Ramos (cell line): ENCODE data around the gene KMT2C.
"Not testable (repeated sequence)": the region's sequence is repeated elsewhere in the genome, so short reads cannot be mapped to it uniquely, and the experiment has no call there.

Experiments
- in situ Hi-C: fragments of 300-500 bp; cut with MboI; formaldehyde crosslinking; loops from one replicate; pipeline ENCODE4 v1.14.3; 2022; ENCODE audit warnings: low sequenced_read_pairs; ENCODE audit not compliant: unreplicated experiment

Gene KMT2C

DNA sequence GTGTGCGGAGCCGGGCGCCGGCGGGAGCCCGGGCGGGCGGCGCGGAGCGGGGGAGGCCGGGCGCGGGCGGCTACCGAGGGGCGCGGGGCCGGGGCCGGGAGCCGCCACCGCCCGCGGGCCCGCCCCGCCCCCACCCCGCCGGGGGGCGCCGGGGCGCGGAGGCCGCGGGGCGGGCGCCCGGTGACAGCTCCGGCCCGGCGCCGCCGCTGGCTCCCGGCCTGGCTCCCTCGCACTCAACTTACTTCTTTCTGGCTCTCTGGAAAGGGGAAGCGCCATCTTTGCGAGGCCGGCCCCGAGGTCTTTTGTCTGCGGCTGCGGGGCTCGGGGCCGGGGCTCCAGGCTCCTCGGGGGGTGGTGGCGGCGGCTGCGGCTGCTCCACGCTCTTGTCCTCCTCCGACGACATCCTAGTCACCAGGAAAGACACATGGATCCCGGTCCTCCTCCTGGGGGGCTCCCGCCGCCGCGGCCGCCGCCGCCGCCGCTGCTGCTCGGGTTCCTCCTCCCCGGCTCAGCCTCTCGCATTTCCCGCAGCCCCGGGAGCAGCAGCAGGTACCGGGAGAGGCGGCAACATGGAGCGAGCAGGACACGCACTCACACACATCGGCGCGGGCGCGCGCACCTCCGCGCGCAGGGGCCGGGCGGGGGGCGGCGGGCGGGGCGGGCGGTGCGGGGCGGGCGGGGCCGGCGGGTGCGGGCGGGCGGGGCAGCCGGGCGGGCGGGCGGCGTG, at the start of gene KMT2C:
Gene KMT2C (minus strand): TSS at position 620 of the 727 bp plus-strand sequence. CDS start 217 bp downstream, at position 403.
- in situ Hi-C loops = no loop called here

DNA sequence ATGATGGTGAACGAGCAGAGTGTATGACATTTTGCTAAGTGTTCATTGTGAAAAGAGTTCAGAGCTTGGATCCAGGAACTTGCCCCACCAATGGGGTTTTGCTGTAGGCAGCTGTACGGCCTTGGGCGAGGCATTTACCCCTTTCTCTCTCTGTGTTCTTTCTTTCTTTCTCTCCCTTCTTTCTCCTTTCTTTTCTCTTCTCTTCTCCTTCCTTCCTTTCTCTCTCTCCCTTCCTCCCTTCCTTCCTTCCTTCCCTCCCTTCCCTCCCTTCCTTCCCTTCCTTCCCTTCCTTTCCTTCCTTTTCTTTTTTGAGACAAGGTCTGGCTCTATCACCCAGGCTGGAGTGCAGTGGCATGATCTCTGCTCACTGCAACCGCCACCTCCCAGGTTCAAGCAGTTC, 45.3 kb upstream of the KMT2C start:
- in situ Hi-C loops = no loop called here

DNA sequence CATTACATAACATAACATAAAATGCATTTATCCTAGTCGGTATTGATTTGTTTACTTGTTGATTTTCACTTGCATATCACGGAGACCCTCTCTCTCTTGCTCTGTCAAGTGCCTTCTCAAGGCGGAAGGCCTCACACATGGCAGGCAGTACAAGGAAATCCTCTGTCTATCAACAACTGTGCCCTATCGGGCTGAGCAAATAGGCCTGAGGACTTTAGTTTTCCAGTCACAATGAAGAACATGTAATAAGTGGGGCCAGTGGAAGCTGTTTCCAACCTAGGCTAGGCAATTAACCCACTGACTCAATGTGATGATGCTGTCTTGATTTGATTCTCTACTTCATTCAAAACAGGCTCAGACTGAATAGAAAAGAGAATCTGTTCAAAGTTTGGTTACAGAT, 44.9 kb upstream of the KMT2C start:
- in situ Hi-C loops = no loop called here

DNA sequence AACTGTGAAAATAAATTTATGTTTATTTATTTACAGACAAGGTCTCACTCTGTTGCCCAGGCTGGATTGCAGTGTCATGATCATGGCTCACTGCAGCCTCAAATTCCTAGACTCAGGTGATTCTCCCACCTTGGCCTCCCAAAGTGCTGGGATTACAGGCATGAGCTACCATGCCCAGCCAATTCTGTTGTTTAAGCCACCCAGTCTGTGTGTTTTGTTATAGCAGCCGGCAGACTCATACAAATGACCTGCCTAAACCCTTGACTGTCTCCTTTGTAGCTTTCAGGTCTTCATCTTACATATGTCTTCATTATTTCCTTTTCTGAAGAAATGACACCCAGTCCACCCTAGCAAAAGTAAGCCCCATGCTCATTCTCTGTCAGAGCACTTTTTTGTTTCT, 43.8 kb upstream of the KMT2C start:
- in situ Hi-C loops = no loop called here

DNA sequence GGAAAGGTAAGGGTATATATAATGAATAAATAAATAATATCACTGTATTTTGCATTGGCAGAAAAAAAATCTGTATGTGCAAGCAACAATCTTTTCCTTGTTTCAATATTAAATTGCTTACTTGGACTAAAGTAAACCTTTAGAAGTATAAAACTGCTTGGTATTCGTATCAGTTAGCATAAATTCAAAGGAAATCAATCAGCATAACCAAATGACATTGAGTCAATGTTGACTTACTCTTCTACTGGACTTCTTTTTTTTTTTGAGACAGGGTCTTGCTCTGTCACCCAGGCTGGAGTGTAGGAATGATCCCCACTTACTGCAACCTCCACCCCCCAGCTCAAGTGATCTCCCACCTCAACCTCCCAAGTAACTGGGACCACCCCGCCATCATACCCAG, 42.3 kb upstream of the KMT2C start:
- in situ Hi-C loops = no loop called here

DNA sequence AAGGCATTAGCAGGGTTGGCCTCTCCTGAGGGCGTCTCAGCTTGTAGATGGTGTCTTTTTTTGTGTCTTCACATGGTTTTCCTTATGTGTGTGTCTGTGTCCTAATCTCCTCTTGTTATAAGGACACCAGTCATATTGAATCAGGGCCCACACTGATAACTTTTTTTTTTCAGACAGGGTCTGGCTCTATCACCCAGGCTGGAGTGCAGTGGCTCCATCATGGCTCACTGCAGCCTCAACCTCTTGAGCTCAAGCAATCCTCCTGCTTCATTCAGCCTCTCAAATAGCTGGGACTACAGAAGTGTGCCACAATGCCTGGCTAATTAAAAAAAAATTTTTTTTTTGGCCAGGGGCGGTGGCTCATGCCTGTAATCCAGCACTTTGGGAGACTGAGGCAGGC, 41.3 kb upstream of the KMT2C start:
- in situ Hi-C loops = no loop called here

DNA sequence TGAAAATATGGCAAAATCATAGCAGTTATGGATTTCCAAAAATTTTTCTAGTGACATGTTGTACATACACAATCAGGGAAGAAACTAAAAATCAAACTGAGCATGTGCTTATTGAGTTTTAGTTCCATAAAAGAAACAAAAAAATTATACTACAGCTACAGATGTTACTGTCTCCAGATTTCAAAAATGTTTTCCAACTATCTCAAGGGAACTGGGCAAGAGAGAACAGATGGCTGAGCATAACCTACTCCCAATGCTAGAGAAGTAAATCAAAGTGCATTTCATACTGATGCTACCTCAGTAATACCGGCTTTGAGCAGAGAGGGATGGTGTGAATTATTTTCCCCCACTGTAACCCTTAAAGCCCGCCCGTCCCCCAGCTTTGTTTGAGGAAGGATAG, 40.7 kb upstream of the KMT2C start:
- in situ Hi-C loops = no loop called here

DNA sequence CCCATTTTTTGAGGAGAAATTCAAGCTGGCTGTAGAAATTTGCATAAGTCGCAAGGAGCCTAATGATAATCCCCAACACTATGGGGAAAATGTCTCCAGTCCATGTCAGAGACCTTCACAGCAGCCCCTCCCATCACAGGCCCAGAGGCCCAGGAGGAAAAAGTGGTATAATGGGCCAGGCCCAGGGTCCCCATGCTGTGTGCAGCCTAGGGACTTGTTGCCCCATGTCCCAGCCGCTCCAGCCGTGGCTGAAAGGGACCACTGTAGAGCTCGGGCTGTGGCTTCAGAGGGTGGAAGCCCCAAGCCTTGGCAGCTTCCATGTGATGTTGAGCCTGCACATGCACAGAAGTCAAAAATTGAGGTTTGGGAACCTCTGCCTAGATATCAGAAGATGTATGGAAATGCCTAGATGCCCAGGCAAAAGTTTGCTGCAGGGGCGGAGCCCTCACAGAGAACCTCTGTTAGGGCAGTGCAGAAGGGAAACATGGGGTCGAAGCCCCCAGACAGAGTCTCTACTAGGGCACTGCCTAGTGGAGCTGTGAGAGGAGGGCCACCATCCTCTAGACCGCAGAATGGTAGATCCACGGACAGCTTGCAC, 35.3 kb upstream of the KMT2C start:
- in situ Hi-C loops = not testable (repeated sequence)

DNA sequence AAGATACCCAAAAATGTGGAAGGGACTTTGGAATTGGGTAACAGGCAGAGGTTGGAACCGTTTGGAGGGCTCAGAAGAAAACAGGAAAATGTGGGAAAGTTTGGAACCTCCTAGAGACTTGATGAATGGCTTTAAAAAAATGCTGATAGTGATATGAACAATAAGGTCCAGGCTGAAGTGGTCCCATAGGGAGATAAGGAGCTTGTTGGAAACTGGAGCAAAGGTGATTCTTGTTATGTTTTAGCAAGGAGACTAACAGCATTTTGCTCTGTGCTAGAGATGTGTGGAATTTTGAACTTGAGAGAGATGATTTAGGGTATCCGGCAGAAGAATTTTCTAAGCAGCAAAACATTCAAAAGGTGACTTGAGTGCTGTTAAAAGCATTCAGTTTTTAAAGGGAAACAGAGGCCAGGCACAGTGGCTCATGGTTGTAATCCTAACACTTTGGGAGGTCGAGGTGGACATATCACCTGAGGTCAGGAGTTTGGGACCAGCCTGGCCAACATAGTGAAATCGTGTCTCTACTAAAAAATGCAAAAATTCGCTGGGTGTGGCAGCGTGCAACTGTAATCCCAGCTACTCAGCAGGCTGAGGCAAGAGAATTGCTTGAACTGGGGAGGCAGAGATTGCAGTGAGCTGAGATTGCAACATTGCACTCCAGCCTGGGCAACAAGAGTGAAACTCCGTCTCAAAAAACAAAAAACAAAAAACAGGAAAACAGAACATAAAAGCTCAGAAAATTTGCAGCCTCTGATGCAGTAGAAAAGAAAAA, 34.6 kb upstream of the KMT2C start:
- in situ Hi-C loops = not testable (repeated sequence)

DNA sequence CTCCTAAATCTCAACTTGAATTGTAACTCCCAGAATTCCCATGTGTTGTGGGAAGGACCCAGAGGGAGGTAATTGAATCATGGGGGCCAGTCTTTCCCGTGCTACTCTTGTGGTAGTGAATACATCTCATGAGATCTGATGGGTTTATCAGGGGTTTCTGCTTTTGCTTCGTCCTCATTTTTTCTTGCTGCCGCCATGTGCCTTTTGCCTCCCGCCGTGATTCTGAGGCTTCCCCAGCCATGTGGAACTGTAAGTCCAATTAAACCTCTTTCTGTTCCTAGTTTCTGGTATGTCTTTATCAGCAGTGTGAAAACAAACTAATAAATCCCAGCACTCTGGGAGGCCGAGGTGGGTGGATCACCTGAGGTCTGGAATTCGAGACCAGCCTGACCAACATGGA, 33.8 kb upstream of the KMT2C start:
- in situ Hi-C loops = not testable (repeated sequence)

DNA sequence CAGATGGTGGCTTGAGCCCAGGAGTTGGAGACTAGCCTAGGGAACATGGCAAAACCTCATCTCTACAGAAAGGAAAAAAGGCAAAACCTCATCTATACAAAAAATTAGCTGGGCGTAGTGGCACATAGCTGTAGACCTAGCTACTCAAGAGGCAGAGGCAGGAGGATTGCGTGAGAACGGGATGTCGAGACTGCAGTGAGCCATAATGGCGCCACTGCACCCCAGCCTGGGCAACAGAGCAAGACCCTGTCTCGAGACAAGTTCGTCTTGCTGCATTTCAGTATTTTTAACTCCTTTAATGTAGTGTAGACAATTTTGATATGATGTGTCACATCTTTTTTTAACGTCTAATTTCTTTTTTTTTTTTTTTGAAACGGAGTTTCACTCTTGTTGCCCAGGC, 31.4 kb upstream of the KMT2C start:
- in situ Hi-C loops = no loop called here

DNA sequence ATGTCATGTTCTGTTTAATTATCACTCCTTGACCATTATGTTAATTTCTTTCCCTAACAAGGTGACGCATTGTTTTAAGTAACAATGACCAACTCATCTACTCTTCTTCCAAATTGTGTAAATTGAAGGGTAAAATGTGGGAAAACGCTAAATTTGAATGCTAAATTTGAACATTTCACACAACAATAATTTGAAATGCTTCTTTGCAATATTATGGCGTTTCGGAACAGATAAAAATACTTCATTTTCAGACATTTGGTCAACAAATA, 29.2 kb upstream of the KMT2C start:
- in situ Hi-C loops = no loop called here

DNA sequence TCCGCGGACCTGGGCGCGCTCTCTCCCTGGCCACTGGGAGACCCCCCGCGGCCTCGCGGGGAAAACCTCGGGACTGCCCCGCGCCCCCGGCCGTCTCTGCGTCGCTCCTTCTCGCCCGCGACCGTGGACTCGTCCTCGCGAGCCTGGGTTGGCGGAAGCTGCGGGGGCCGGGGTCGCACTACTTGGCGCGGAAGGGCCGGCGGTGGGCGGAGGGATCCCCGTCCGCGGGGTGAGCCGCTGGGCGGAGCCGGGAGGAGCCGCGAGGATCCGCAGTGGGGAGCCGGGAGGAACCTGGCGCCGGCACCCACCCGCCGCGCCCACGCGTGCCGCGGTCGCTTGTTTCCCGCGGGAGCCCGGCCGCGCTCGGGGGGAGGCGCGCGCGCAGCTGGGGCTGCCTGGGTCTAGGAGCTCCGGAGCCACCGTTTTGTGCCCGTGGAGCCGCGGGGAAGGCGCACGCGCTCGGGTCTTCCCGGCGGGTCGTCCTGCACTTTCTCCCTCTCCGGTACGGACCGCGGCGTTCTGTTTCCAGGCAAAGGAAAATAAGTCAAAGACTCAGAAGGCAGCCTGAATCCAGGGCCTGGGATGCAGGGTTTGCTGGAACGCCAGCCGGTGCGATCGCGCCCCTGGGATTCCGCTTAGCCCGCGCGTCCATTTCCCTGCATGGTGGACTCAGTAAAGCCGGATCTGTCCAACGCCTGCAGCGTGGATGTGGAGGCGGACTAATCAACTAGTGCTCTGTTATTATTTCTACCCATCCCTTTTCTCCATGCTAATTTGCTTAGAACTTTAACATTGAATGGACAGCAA, 28.7 kb upstream of the KMT2C start:
- in situ Hi-C loops = no loop called here

DNA sequence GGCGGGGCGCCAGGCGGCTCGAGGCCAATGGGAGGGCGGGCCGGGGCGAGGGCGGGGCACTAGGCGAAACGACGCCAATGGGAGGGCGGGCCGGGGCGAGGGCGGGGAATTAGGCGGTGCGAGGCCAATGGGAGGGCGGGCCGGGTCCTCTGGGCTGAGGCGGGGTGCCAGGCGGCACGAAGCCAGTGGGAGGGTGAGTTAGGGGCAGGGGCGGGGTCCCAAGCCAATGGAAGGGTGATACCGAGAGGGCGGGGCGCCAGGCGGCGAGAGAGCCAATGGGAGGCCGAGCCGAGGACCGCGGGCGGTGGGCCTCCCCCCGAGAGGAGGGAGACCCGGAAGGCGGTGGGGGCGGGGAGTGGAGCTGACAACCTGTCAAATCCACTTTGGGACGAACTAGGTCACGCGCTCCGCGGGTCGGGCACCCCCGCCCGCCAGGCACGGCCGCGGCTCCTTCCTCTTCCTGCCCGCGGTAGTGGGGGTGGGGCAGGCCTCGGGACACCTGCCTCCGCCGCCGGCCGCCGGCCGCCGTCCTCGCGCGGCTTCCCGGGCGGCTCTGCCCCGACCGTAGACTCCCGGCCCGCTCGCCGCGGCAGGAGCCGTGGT, 28.0 kb upstream of the KMT2C start:
- in situ Hi-C loops = no loop called here

DNA sequence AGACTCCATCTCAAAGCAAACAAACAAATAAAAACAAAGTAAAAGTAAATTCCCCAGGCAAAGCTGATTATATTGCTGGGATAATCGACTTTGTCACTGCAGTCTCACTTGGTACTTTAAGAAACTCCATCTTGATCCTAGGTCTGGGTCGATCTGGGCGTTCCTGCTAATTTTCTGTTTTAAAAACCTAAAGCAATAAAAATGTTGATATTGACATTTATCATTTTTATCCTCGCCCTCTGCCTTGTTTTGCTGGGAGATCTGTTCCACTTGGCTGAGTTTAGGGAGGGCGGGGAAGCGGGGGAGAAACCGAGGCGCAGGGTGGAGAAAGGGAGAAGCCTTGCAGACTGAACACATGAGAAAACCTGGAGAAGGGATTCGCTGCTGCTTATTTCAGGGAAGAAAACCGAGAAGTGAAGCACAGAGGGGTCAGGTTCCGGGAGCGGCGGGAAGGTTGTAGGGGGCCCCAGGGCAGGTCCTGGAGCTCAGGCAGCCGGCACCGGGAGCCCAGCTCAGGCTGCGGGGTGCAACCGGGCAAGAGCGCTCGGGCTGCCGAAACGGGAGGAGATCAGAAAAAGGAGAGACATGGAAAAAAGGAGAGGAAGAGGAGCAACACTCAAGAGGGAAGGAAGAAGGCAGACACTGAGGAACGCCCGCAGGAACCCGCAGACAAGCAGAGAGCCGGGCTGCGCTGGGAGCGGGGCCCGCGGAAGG, 27.3 kb upstream of the KMT2C start:
- in situ Hi-C loops = no loop called here

DNA sequence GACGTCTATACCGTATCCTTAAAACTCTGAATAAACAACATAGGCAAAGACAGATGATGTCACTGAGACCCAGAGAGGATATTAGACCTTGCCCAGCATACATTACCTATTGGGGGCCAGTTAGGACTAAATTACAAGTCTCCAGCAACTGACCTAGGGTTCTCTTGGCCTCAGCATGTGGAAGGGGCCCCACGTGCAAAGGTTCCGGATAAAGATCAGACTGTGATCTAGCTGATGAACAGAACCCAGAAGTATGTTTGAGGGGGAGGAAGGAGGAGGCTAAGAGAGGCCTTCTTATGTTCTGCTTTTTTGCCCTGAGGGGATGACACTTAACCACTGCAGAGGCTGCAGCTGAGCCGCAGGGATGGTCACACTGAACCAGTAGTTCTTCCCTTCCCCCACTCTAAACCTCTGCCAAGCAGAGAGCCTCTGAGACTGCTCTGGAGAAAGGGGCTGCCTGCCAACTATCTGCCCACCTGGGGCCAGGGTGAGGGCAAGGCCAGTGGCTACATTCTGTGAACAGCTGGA, 24.0 kb upstream of the KMT2C start:
- in situ Hi-C loops = no loop called here

DNA sequence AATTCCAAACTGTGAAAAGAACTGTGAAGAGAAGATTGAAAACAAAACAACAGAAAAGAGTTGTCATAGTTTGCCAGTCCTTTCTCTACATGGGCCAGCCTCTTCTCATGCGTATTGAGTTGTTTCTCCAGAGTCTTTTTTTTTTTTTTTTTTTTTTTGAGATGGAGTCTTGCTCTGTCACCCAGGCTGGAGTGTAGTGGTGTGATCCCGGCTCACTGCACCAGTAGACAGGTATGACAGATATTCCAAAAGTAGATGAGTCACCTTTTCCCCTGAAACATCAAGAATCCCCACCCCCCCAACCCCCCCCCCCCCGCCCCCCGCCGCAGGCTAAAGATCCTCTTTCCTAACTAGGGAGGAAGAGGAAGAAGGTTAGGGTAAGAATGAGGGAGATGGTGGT, 15.6 kb upstream of the KMT2C start:
- in situ Hi-C loops = no loop called here

DNA sequence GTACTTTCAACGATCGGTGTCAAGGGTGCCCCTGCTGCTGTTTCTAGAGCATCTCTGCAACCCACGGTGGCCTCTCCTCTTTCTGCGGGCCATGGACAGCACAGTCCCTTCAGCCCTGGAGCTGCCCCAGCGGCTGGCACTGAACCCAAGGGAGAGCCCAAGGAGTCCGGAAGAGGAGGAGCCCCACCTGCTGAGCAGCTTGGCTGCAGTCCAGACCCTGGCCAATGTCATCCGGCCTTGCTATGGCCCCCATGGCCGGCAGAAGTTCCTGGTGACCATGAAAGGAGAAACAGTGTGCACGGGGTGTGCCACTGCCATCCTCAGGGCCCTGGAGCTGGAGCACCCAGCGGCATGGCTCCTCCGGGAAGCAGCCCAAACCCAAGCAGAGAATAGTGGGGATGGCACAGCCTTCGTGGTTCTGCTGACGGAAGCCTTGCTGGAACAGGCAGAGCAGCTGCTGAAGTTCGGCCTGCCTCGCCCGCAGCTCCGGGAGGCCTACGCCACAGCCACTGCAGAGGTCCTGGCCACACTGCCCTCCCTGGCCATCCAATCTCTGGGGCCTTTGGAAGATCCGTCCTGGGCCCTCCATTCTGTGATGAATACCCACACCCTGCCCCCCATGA, 9.7 kb upstream of the KMT2C start:
- in situ Hi-C loops = not testable (repeated sequence)

DNA sequence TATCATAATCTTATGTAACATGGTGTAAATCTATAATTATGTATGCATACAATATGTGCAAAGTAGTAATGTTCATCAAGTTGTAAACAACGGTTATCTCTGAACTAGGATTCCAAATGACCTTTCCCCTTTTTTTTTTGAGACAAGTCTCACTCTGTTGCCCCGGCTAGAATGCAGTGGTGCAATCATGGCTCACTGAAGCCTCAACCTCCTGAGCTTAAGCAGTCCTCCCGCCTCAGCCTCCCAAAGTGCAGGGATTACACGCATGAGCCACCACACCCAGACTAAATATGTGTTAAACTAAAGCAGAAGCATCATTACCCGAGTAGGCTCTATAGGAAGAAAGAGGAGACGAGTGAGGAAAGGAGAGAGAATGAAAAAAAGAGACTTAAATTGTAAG, 7.8 kb upstream of the KMT2C start:
- in situ Hi-C loops = no loop called here
